K562 (cell line): ENCODE results near the gene SMYD1. TPM values are rescaled to one million over a fixed set of nuclear protein-coding genes. Genes with fewer than 3 reads are reported as not detected.

ENCODE experiments used
- ATAC-seq: fragments of 200-7000 bp; cut with Tn5 transposase; 3 replicates; pipeline ENCODE4 v1.9.1; 2020; ENCODE audit warnings: moderate library complexity
- BruUV-seq: library from RNA; stranded (reverse); fragments of 400-500 nt; replicated peaks from 2 replicates; lab custom pipeline; 2021; lab: Mats Ljungman, UMichigan
- CTCF ChIA-PET: fragments of 300-600 bp; formaldehyde crosslinking; extraction: SDS; loops from one replicate; lab custom pipeline; 2021; ENCODE audit warnings: low intra/inter-chr PET ratio; lab: Yijun Ruan, JAX
- POLR2A ChIA-PET: fragments of 300-600, 350-650 bp; sonication (Branson Sonifier 250); formaldehyde crosslinking; extraction: SDS; loops from one replicate; lab custom pipeline; 2021; ENCODE audit warnings: antibody characterized with exemption, inconsistent platforms; lab: Yijun Ruan, JAX
- DNase-seq, 4 experiments: peaks; one replicate each; pipeline versions ENCODE4 v3.0.0 to v3.0.0-alpha.2; 2011 to 2018; ENCODE audit warnings: low spot score in 3 of 4, mixed read lengths in 3 of 4; ENCODE audit errors: extremely low read depth in 1 of 4
- FAIRE-seq: peaks from 2 replicates; lab custom pipeline; 2011; peaks lifted over from hg19 to GRCh38; lab: Jason Lieb, UNC
- H2AFZ ChIP-seq: 2 replicates; pipeline ENCODE4 v1.6.0; 2011; ENCODE audit warnings: low read depth, low read length, control low read depth, inconsistent platforms
- H3K27ac ChIP-seq: fragments of 200-600 bp; 3 replicates; pipeline ENCODE4 v1.8.0; 2011; ENCODE audit warnings: low read depth, mild to moderate bottlenecking, control low read depth, inconsistent platforms, low read length, moderate library complexity, mixed read lengths; ENCODE audit errors: extremely low read depth
- H3K27me3 ChIP-seq, 2 experiments: fragments of 300-600 bp in 1 of 2; 2 replicates in 1 of 2; 3 replicates in 1 of 2; pipeline versions ENCODE4 v1.6.0 to v1.8.0; 2011; ENCODE audit warnings: inconsistent platforms in 2 of 2, low read length in 2 of 2, mild to moderate bottlenecking in 1 of 2, mixed read lengths in 1 of 2, moderate library complexity in 1 of 2; ENCODE audit not compliant: control insufficient read depth in 2 of 2, insufficient read depth in 2 of 2
- H3K36me3 ChIP-seq: fragments of 300-600 bp; 3 replicates; pipeline ENCODE4 v1.8.0; 2011; ENCODE audit warnings: mild to moderate bottlenecking, low read length, inconsistent platforms; ENCODE audit not compliant: control insufficient read depth, insufficient read depth
- H3K4me1 ChIP-seq, 2 experiments: fragments of 200-600 bp in 1 of 2; replicated peaks in 1 of 2; 2 replicates in 1 of 2; 3 replicates in 1 of 2; pipeline versions ENCODE4 v1.5.1 to v1.8.0; 2011; ENCODE audit warnings: inconsistent platforms in 2 of 2, low read length in 2 of 2, mild to moderate bottlenecking in 1 of 2, mixed read lengths in 1 of 2, moderate library complexity in 1 of 2; ENCODE audit not compliant: control insufficient read depth in 2 of 2, insufficient read depth in 2 of 2
- H3K4me2 ChIP-seq: 2 replicates; pipeline ENCODE4 v1.6.1; 2011; ENCODE audit warnings: low read length, control low read depth, inconsistent platforms, mixed read lengths; ENCODE audit not compliant: insufficient read depth
- H3K4me3 ChIP-seq: fragments of 200-600 bp; sonication (generic), shearing (Covaris generic); 2 replicates; pipeline ENCODE4 v1.5.1; 2016; ENCODE audit warnings: control low read depth, inconsistent platforms
- H3K79me2 ChIP-seq: fragments of 200-600 bp; 3 replicates; pipeline ENCODE4 v1.8.0; 2011; ENCODE audit warnings: low read length, inconsistent platforms; ENCODE audit not compliant: control insufficient read depth, insufficient read depth
- H3K9ac ChIP-seq, 2 experiments: 2 replicates each; pipeline versions ENCODE4 v1.6.0 to v1.6.1; 2011; ENCODE audit warnings: low read depth in 2 of 2, low read length in 2 of 2, control low read depth in 1 of 2, inconsistent platforms in 1 of 2, mild to moderate bottlenecking in 1 of 2, mixed read lengths in 1 of 2; ENCODE audit not compliant: insufficient read depth in 1 of 2
- H3K9me1 ChIP-seq: one replicate; pipeline ENCODE4 v1.6.0; 2011; ENCODE audit warnings: inconsistent platforms, mild to moderate bottlenecking, low read length, moderate library complexity; ENCODE audit not compliant: control insufficient read depth, insufficient read depth
- H3K9me3 ChIP-seq: replicated peaks from 2 replicates; pipeline ENCODE4 v1.5.1; 2011; ENCODE audit warnings: low read depth, low read length, inconsistent platforms; ENCODE audit not compliant: control insufficient read depth, insufficient read depth
- H4K20me1 ChIP-seq: replicated peaks from 2 replicates; pipeline ENCODE4 v1.6.1; 2011; ENCODE audit warnings: low read length, inconsistent platforms, mixed read lengths; ENCODE audit not compliant: control insufficient read depth, insufficient read depth
- MAFF ChIP-seq: IDR thresholded peaks from 2 replicates; pipeline ENCODE4 v1.6.1; 2012; ENCODE audit warnings: low read length, improper control_type of control experiment
- NRF1 ChIP-seq, 2 experiments: fragments of 450-650 bp; IDR thresholded peaks in 1 of 2; conservative IDR thresholded peaks in 1 of 2; 2 replicates each; pipeline ENCODE4 v1.6.1; 2014; ENCODE audit warnings: mild to moderate bottlenecking in 2 of 2
- ZNF316 ChIP-seq: fragments of 450-650 bp; IDR thresholded peaks from 2 replicates; pipeline ENCODE4 v1.6.1; 2016
- ZNF384 ChIP-seq: IDR thresholded peaks from 2 replicates; pipeline ENCODE4 v1.6.1; 2012; ENCODE audit warnings: low read depth, low read length, improper control_type of control experiment
- ZNF512 ChIP-seq: IDR thresholded peaks from 2 replicates; pipeline ENCODE4 v1.6.1; 2016; ENCODE audit warnings: missing genetic modification characterization, missing compliant biosample characterization
- WGBS: fragments of 100-300 bp; shearing (Covaris generic); methylation state at CpG from one replicate; pipeline ENCODE4 v1.1.6; 2016; ENCODE audit warnings: low coverage, mixed read lengths; ENCODE audit not compliant: insufficient coverage; ENCODE audit errors: missing lambda C conversion rate; 5-methylcytosine and 5-hydroxymethylcytosine counted together
- in situ Hi-C: fragments of 300-500 bp; cut with MboI; formaldehyde crosslinking; loops from 4 replicates; pipeline ENCODE4 v1.15.0; 2018; ENCODE audit warnings: inconsistent platforms, mixed read lengths
- intact Hi-C: fragments of 100-400 bp; cut with micrococcal nuclease; formaldehyde crosslinking; loops from 2 replicates; pipeline ENCODE4 v1.14.2; 2022
- polyA plus RNA-seq, 8 experiments: library from polyadenylated mRNA; depleted of rRNA in 4 of 8; stranded (reverse) in 5 of 8; unstranded in 3 of 8; fragments of >200 nt; fragmentation: Nextera tagmentation in 2 of 8; fragmentation: Illumina TruSeq in 1 of 8; extraction: Ambion mirVana in 2 of 8; extraction: Trizol in 1 of 8; gene quantifications; 2 replicates each; pipeline versions ENCODE4 v1.2.1 to v1.2.3, GENCODE V29; 2011 to 2014; ENCODE audit warnings: inconsistent platforms in 1 of 8, missing spikeins in 1 of 8
- total RNA-seq, 7 experiments: library from RNA; depleted of rRNA in 6 of 7; stranded (reverse); fragments of >200 nt in 6 of 7; fragmentation: Illumina TruSeq in 2 of 7; extraction: Trizol in 2 of 7; gene quantifications; 2 replicates each; pipeline versions ENCODE4 v1.2.1 to v1.2.3, GENCODE V29; 2011 to 2021; ENCODE audit warnings: low replicate concordance in 1 of 7

SMYD1 gene
- total and polyA plus RNA-seq, 9 of the 15 experiments (the other 6 are each of a cell fraction or from before 2014, with no cell fraction given), result not detected

GRCh38 chr2:88115825-88116518 is 48.3 kb downstream of the SMYD1 start:
- TF ChIP-seq ZNF384 (no peak), ZNF316 (peak; percentile 32; the same call in 1 of the 2 replicates), MAFF (no peak)
- TF ChIP-seq, all 486 proteins: peak for 1
- ATAC-seq (peak; percentile 35; the same call in 2 of the 3 replicates), FAIRE-seq (no peak), DNase-seq (no peak)
- Histone ChIP-seq H3K27me3 (peaks cover 32 to 40% of the 10 kb centered on the region in 2 experiments), H3K36me3 (no peaks in the 10 kb centered on the region), H3K9ac (no peak overlapping the region), H3K9me3 (no peaks in the 10 kb centered on the region), H3K9me1 (no peaks in the 10 kb centered on the region), H3K27ac (no peak overlapping the region), H2AFZ (no peak overlapping the region), H3K4me3 (no peak overlapping the region), H3K79me2 (no peaks in the 10 kb centered on the region), H4K20me1 (no peaks in the 10 kb centered on the region), H3K4me1 (no peaks in the 10 kb centered on the region), H3K4me2 (no peak overlapping the region)
- no TSS peak for BruUV-seq
- POLR2A ChIA-PET, result no interaction called here
- intact Hi-C loops (no loop called here), in situ Hi-C loops (no loop called here)
- CTCF ChIA-PET, result no interaction called here
- WGBS, result 4% methylated on average over 9 of the region's 10 CpGs

- no peaks in the 10 kb centered on the region for H3K36me3 ChIP-seq
- FAIRE-seq, result no peak
- no peak for DNase-seq
- no peak overlapping the region for H3K4me2 ChIP-seq
- H3K9me3 ChIP-seq, result no peaks in the 10 kb centered on the region
- no peak for ATAC-seq
- POLR2A ChIA-PET, result interaction anchor here (0.8 kb wide), 1 partner anchor 13 kb away, joined by 3 read pairs; no protein-coding TSS in a partner anchor
- intact Hi-C loops (no loop called here), in situ Hi-C loops (no loop called here)
- no peak overlapping the region for H3K27ac ChIP-seq
- H3K9ac ChIP-seq, result no peak overlapping the region; a peak in 1 of 4 replicates
- H3K4me1 ChIP-seq, result no peaks in the 10 kb centered on the region
- H4K20me1 ChIP-seq, result no peaks in the 10 kb centered on the region
- H3K27me3 ChIP-seq, result peaks cover 38 to 44% of the 10 kb centered on the region in 2 experiments
- H3K9me1 ChIP-seq, result no peaks in the 10 kb centered on the region
- H3K4me3 ChIP-seq, result no peak overlapping the region
- no peaks in the 10 kb centered on the region for H3K79me2 ChIP-seq
- 4% methylated on average over 18 of the region's 18 CpGs for WGBS
- BruUV-seq, result no TSS peak
- 0 out of 2 replicates have a peak overlapping the region, but pooled peaks have one; percentile 40 for H2AFZ ChIP-seq
- CTCF ChIA-PET, result no interaction called here
- TF ChIP-seq NRF1 (conservative IDR thresholded peaks at IDR 0.05 in 1 of 2, IDR thresholded peaks at IDR 0.05 in 1 of 2) (peak; percentile 57 to 63), ZNF512 (no peak)
These were observed 49.2 kb downstream of the SMYD1 start for GRCh38 chr2:88116669-88117432.
